Activated T-cell treated with anti-CD3 and anti-CD28 coated beads for 48 hours (primary cell): Measurements from ENCODE around the gene SMIM38.
"Not testable (repeated sequence)": the region's sequence is repeated elsewhere in the genome, so short reads cannot be mapped to it uniquely, and the experiment has no call there.

Source experiments
- DNase-seq: peaks from one replicate; pipeline ENCODE4 v3.0.0-alpha.2; 2020; ENCODE audit warnings: low read depth

SMIM38 gene

GRCh38 chr11:69122326-69122629 is 33.5 kb upstream of the SMIM38 start:
- no peak for DNase-seq

GRCh38 chr11:69122630-69123431 is 32.9 kb upstream of the SMIM38 start:
- peak; percentile 72 for DNase-seq

GRCh38 chr11:69123593-69124545 is 31.9 kb upstream of the SMIM38 start:
- no peak for DNase-seq

GRCh38 chr11:69125861-69126260 is 29.9 kb upstream of the SMIM38 start:
- no peak for DNase-seq

- DNase-seq: no peak
Observed at GRCh38 chr11:69126286-69126685, 29.4 kb upstream of the SMIM38 start.

- no peak for DNase-seq
Observed at GRCh38 chr11:69127081-69127850, 28.5 kb upstream of the SMIM38 start.

- no peak for DNase-seq
Observed at GRCh38 chr11:69127884-69128283, 27.9 kb upstream of the SMIM38 start.

GRCh38 chr11:69129053-69129452 is 26.7 kb upstream of the SMIM38 start:
- no peak for DNase-seq

- no peak for DNase-seq
Observed at GRCh38 chr11:69129647-69130046, 26.1 kb upstream of the SMIM38 start.

GRCh38 chr11:69130654-69131053 is 25.1 kb upstream of the SMIM38 start:
- no peak for DNase-seq

GRCh38 chr11:69131121-69131566 is 24.6 kb upstream of the SMIM38 start:
- no peak for DNase-seq

GRCh38 chr11:69131644-69132300 is 24.0 kb upstream of the SMIM38 start:
- no peak for DNase-seq

GRCh38 chr11:69132301-69132670 is 23.4 kb upstream of the SMIM38 start:
- DNase-seq: no peak

- no peak for DNase-seq
Observed at GRCh38 chr11:69133251-69133650, 22.5 kb upstream of the SMIM38 start.

- not testable (repeated sequence) for DNase-seq
Observed at GRCh38 chr11:69134182-69134581, 21.6 kb upstream of the SMIM38 start.

- no peak for DNase-seq
Observed at GRCh38 chr11:69134957-69135356, 20.8 kb upstream of the SMIM38 start.

GRCh38 chr11:69135420-69136363 is 20.0 kb upstream of the SMIM38 start:
- no peak for DNase-seq

GRCh38 chr11:69136471-69136870 is 19.3 kb upstream of the SMIM38 start:
- no peak for DNase-seq

- DNase-seq: no peak
Observed at GRCh38 chr11:69137151-69137844, 18.4 kb upstream of the SMIM38 start.

- DNase-seq: no peak
Observed at GRCh38 chr11:69138265-69138664, 17.5 kb upstream of the SMIM38 start.
